Endothelial cell of umbilical vein (primary cell): ENCODE measurements around the gene BACH2.

ENCODE experiments used
- FOS ChIP-seq: IDR thresholded peaks from 2 replicates; pipeline ENCODE4 v1.6.1; 2011; ENCODE audit warnings: mild to moderate bottlenecking, low read length, moderate library complexity, borderline replicate concordance; ENCODE audit not compliant: insufficient read depth
- GATA2 ChIP-seq: IDR thresholded peaks from 2 replicates; pipeline ENCODE4 v1.7.0; 2011; ENCODE audit warnings: low read depth, mild to moderate bottlenecking, moderate library complexity, mixed read lengths, low read length; ENCODE audit not compliant: insufficient read length, insufficient read depth
- POLR2A ChIP-seq: IDR thresholded peaks from 2 replicates; pipeline ENCODE4 v1.6.1; 2012; ENCODE audit warnings: low read depth, mild to moderate bottlenecking, control low read depth, low read length
- POLR2AphosphoS5 ChIP-seq: IDR thresholded peaks from 2 replicates; pipeline ENCODE4 v1.6.1; 2012; ENCODE audit warnings: low read depth, mild to moderate bottlenecking, control low read depth, low read length, moderate library complexity; ENCODE audit not compliant: insufficient read depth
- TF ChIP-seq, protein P1 (sequence below), 2 donors: IDR thresholded peaks; 1 replicate in 1 of 2; 2 replicates in 1 of 2; pipeline ENCODE4 v1.5.1; 2011; ENCODE audit warnings: low read length in 2 of 2, mild to moderate bottlenecking in 2 of 2, moderate library complexity in 2 of 2, control low read depth in 1 of 2, inconsistent platforms in 1 of 2, low read depth in 1 of 2; ENCODE audit not compliant: insufficient read depth in 1 of 2; ENCODE audit errors: extremely low read depth in 1 of 2

DNA sequence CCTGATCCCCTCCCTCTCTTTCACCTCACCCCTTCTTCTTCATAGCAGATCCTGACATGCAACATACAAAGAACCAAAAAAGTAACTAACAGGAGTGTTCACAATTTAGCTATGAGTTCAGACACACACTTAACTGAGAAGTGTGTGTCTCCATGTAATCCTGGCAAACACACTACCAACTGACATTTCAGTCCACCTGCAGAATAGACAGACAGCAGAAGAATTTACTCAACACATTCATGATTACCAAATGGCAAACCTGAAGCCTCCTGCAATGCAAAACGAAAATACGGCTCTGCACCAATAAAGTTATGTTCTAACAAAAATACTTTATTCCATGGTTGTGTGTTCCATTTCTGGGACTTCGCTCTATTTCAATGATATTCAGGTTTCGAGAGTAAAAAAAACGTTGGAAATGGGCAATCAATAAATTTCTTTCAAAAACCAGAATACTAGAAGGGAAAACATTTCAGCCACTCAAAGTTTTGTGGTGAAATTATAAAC, 2.6 kb downstream of the BACH2 start:
- TF ChIP-seq, protein P1, sequence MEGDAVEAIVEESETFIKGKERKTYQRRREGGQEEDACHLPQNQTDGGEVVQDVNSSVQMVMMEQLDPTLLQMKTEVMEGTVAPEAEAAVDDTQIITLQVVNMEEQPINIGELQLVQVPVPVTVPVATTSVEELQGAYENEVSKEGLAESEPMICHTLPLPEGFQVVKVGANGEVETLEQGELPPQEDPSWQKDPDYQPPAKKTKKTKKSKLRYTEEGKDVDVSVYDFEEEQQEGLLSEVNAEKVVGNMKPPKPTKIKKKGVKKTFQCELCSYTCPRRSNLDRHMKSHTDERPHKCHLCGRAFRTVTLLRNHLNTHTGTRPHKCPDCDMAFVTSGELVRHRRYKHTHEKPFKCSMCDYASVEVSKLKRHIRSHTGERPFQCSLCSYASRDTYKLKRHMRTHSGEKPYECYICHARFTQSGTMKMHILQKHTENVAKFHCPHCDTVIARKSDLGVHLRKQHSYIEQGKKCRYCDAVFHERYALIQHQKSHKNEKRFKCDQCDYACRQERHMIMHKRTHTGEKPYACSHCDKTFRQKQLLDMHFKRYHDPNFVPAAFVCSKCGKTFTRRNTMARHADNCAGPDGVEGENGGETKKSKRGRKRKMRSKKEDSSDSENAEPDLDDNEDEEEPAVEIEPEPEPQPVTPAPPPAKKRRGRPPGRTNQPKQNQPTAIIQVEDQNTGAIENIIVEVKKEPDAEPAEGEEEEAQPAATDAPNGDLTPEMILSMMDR (IDR thresholded peaks at IDR 0.05; ENCODE audit: extremely low read depth in 1 of 2, insufficient read depth in 1 of 2, low read depth in 1 of 2, low read length in 2 of 2) = no peak
- TF ChIP-seq POLR2AphosphoS5 = no peak
- no peak for TF ChIP-seq POLR2A
- TF ChIP-seq GATA2 = no peak
- no peak for TF ChIP-seq FOS
